AG04449 (cell line): Measurements from ENCODE around the gene ANP32E.
A peak's percentile ranks its signal among the peaks of the same experiment; 100 is the strongest.
"Not testable (repeated sequence)": the region's sequence is repeated elsewhere in the genome, so short reads cannot be mapped to it uniquely, and the experiment has no call there.

Source experiments
- CTCF ChIA-PET: fragments of 350-600 bp; formaldehyde crosslinking; extraction: SDS; loops from one replicate; lab custom pipeline; 2021; ENCODE audit warnings: antibody characterized with exemption; lab: Yijun Ruan, JAX
- POLR2A ChIA-PET: fragments of 400-600, 350-600 bp; formaldehyde crosslinking; extraction: SDS; loops from one replicate; lab custom pipeline; 2020; ENCODE audit warnings: antibody characterized with exemption, inconsistent platforms; lab: Yijun Ruan, JAX
- DNase-seq: peaks from one replicate; pipeline ENCODE4 v3.0.0-alpha.2; 2010; ENCODE audit warnings: low read depth, low spot score
- H3K4me3 ChIP-seq: 2 replicates; pipeline ENCODE4 v1.5.1; 2011; ENCODE audit warnings: low read depth, mild to moderate bottlenecking, control low read depth, low read length
- CTCF ChIP-seq: IDR thresholded peaks from one replicate; pipeline ENCODE4 v1.5.1; 2011; ENCODE audit warnings: mild to moderate bottlenecking, moderate library complexity, low read length, control low read depth, inconsistent platforms; ENCODE audit not compliant: insufficient read depth; ENCODE audit errors: missing control alignments

Gene ANP32E

GRCh38 chr1:150194381-150195031 is 41.4 kb downstream of the ANP32E start:
- H3K4me3 ChIP-seq = no peak overlapping the region
- DNase-seq = peak; percentile 64
- no peak for TF ChIP-seq CTCF
- POLR2A ChIA-PET = no interaction called here
- CTCF ChIA-PET = interaction anchor here (1.2 to 2.0 kb wide), 3 partner anchors 8 to 26 kb away, joined by 3 to 8 read pairs (median 3); no protein-coding TSS in a partner anchor

GRCh38 chr1:150192012-150192411 is 43.9 kb downstream of the ANP32E start:
- ChIA-PET POLR2A (interaction anchor here (0.6 to 1.2 kb wide), 3 partner anchors 21 to 305 kb away, joined by 3 to 7 read pairs (median 3); a partner anchor contains a TSS), CTCF (interaction anchor here (0.6 to 2.5 kb wide), 4 partner anchors 21 to 230 kb away, joined by 3 to 11 read pairs (median 3); no protein-coding TSS in a partner anchor)
- no peak for TF ChIP-seq CTCF
- DNase-seq = no peak
- no peak overlapping the region for H3K4me3 ChIP-seq

- ChIA-PET CTCF (interaction anchor here (0.7 to 5.7 kb wide), 44 partner anchors 8 to 299 kb away, joined by 3 to 135 read pairs (median 5); partner anchors contain the start of gene VPS45), POLR2A (interaction anchor here (0.6 to 1.0 kb wide), 2 partner anchors 35 to 300 kb away, joined by 3 read pairs; a partner anchor contains a TSS)
- no peak for TF ChIP-seq CTCF
- DNase-seq = no peak
- H3K4me3 ChIP-seq = no peak overlapping the region
These were observed 48.4 kb downstream of the ANP32E start for GRCh38 chr1:150187560-150187931.

GRCh38 chr1:150186789-150187559 is 48.9 kb downstream of the ANP32E start:
- no peak overlapping the region for H3K4me3 ChIP-seq
- CTCF ChIA-PET = interaction anchor here (0.6 to 5.7 kb wide), 47 partner anchors 8 to 299 kb away, joined by 3 to 135 read pairs (median 5); partner anchors contain the start of gene VPS45
- POLR2A ChIA-PET = interaction anchor here (0.6 to 1.2 kb wide), 3 partner anchors 35 to 300 kb away, joined by 3 to 8 read pairs (median 3); a partner anchor contains a TSS
- DNase-seq = no peak
- no peak for TF ChIP-seq CTCF

- POLR2A ChIA-PET = interaction anchor here (1.2 kb wide), 1 partner anchor 299 kb away, joined by 8 read pairs; a partner anchor contains a TSS
- CTCF ChIA-PET = interaction anchor here (1.0 to 5.7 kb wide), 33 partner anchors 9 to 298 kb away, joined by 3 to 135 read pairs (median 7); partner anchors contain the start of gene VPS45
- not testable (repeated sequence) for H3K4me3 ChIP-seq, DNase-seq
These were observed 49.5 kb downstream of the ANP32E start for GRCh38 chr1:150186438-150186788.

- POLR2A ChIA-PET = no interaction called here
- TF ChIP-seq CTCF = no peak
- no peak overlapping the region for H3K4me3 ChIP-seq
- DNase-seq = no peak
- CTCF ChIA-PET = interaction anchor here (3.0 to 5.7 kb wide), 4 partner anchors 17 to 223 kb away, joined by 22 to 135 read pairs (median 34); no protein-coding TSS in a partner anchor
These were observed 50.4 kb downstream of the ANP32E start for GRCh38 chr1:150185481-150185880.
